ENCODE measurements around the gene PEX13.

- TF ChIP-seq, protein P1, sequence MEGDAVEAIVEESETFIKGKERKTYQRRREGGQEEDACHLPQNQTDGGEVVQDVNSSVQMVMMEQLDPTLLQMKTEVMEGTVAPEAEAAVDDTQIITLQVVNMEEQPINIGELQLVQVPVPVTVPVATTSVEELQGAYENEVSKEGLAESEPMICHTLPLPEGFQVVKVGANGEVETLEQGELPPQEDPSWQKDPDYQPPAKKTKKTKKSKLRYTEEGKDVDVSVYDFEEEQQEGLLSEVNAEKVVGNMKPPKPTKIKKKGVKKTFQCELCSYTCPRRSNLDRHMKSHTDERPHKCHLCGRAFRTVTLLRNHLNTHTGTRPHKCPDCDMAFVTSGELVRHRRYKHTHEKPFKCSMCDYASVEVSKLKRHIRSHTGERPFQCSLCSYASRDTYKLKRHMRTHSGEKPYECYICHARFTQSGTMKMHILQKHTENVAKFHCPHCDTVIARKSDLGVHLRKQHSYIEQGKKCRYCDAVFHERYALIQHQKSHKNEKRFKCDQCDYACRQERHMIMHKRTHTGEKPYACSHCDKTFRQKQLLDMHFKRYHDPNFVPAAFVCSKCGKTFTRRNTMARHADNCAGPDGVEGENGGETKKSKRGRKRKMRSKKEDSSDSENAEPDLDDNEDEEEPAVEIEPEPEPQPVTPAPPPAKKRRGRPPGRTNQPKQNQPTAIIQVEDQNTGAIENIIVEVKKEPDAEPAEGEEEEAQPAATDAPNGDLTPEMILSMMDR (conservative IDR thresholded peaks at IDR 0.05; ENCODE audit: low read depth, low read length) = no peak
- TF ChIP-seq MAFK (IDR thresholded peaks at IDR 0.05; ENCODE audit: low read depth, low read length) = no peak
- TF ChIP-seq POLR2A (IDR thresholded peaks at IDR 0.05; ENCODE audit: low read depth, low read length) = no peak
- TF ChIP-seq CEBPB (IDR thresholded peaks at IDR 0.05; ENCODE audit: low read depth, low read length) = no peak
- no peak for TF ChIP-seq RAD21 (IDR thresholded peaks at IDR 0.05; ENCODE audit: low read length)
- TF ChIP-seq, protein P2, sequence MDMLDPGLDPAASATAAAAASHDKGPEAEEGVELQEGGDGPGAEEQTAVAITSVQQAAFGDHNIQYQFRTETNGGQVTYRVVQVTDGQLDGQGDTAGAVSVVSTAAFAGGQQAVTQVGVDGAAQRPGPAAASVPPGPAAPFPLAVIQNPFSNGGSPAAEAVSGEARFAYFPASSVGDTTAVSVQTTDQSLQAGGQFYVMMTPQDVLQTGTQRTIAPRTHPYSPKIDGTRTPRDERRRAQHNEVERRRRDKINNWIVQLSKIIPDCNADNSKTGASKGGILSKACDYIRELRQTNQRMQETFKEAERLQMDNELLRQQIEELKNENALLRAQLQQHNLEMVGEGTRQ (IDR thresholded peaks at IDR 0.05; ENCODE audit: low read depth, low read length) = no peak
Measured at GRCh38 chr2:60973705-60974104, 43.8 kb upstream of the PEX13 start.
